Measurements from ENCODE around the gene ARAP1.

Gene ARAP1

DNA sequence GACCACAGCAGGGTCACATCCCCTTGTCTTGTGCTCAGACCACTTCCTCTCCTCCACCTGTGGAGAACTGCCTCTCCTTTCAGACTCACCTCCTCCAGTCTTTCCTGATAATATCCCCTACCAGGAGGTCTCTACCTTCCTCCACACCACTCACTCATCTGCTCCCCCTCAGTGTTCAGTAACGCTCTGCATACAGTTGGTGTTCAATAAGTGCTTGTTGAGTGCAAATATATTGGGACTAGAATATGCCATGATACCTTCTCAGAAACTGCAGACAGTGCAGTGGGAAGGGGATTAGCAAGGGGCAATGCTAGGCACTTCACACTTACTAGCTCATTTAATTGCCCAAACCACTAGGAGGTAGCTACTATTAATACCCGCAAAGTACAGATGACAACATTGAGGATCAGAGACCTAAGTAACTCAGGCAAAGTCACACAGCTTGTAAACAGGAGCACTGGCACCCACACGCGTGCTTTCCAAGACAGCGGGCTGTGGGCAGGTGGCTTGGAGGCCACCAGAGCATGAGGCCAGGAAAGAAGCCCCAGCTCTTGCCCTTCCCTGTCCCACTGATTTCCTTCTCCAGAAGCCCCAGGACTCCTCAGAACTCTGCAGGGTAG lies 69.9 kb downstream of the ARAP1 start:
- DNase-seq (ENCODE audit: low read depth) = no peak

DNA sequence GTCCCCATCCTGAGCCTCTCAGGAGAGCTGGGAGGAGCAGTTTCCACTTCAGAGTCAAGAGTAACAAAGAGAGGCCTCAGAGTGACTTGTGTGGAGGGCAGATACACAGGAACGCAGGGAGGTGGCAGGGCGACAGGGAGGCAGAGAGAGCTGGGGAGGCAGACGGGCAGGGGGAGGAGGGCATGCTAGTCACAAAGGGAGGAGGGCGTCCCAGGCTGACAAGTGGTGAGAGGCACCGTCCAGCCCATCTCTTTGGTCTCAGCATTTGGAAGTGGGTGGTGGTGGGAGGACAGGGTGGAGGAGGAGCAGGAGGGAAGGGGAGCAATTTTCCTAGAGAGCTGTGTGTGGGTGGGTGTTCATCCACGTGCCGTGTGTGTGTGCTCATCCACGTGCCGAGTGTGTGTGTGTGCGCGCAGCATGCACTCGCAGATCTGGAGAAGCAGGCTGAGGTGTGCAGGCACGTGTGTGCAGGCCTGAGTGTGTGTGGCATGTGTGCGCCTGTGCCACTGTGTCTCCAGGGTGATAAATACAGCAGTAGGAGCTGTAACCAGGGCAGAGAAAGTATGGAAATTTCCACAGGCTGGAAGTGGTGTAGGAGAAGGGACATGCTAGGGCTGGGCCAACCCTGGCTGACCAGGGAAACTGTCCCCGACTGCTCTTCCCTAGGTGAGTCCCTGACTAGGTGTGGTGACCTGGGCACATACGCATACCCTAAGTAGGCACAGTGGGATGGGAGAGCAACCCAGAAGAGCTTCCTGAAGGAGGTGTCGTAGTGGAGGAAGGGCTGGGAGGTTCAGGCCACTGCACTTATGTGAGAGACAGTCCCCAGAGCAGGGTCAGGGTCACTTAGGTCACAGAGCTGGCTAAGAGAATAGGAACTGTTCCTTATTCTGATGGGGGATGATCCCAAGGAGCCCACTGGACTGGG lies 70.7 kb downstream of the ARAP1 start:
- no peak for DNase-seq (ENCODE audit: low read depth)

DNA sequence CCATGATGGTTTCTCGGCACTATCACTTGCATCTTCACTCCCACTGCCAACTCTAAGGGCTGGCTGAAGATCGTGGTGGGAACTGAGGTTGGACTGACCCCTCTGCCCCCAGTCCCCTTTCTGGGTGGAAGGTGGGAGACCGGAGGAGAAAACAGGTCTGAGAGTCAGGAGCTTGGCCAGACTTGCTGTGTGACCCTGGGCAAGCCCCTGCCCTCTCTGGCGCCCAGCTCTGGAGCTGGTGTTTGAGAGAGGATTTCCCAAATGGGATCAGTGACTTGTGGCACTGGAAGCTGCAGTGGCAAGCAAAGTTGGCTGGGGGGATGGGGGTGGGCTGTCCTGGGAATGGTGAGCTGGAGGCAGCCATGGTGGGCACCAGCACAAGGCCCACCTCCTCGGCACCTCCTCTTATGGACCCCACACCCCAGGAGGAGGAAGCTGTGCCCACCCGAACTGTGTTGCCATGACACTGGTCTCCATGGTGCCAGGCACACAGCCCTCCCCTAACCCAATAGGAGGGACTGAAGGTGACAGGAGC lies 71.5 kb downstream of the ARAP1 start:
- no peak for DNase-seq (ENCODE audit: low read depth)

DNA sequence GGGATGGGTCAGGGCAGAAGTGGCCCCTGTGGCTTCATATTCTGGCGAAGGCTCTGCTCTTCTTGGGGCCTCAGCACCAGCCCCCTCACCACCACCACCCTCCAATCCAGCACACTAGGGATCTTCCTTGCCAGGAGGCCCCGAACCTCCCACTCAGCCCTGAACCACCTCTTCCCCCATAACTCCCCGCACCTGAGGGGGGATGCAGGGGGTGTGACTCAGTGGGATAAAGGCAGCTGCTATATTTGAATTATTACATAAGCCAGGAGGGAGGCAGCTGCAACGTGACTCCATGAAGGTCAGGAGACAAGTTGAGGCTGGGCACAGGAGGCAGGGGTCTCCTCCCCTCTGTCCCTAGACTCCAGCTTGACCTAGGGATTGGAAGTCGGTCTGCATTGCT lies 72.3 kb downstream of the ARAP1 start:
- no peak for DNase-seq (ENCODE audit: low read depth)

DNA sequence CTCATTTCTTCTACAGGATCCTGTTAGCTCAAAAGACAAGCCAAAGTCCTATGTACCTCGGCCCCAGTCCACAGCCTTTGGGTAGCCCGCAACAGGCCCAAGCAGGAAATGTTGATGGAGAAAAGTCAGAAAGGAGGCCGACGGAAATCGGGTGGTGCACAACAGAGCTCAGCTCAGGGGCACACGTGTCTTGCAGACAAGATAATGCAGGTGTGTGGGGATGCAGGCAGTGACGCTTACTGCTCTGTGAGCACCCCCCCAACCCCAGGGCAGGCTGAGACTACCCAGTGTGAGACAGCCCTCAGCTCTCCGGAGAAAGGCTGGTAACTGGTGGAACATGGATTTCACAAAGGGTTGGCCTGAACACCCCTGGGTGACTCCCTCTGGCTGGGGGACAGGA lies 73.7 kb downstream of the ARAP1 start:
- no peak for DNase-seq (ENCODE audit: low read depth)

DNA sequence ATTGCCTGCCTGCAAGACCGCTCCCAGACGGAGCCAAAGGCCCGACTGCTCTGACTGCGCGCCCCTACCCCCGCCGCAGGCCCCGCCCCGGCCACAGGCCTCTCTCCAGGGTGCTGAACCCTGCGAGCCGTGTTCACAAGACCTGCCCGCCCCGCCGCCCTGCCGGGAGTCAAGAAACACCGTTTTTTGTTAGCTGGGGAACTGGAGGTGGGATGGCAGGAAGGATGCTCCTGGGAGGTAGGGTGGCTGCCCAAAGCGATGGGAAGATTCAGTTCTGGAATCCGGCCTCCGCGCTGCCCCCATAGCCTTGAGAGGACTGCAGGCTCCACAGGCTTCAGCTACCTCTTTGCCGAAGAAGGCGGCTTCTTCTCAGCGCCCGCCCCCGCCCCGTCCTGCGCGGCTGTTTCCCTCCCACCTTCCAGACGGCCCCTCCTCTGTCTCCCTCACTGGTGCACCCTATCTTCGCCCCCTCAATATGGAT lies 75.3 kb downstream of the ARAP1 start:
- DNase-seq (ENCODE audit: low read depth) = no peak

DNA sequence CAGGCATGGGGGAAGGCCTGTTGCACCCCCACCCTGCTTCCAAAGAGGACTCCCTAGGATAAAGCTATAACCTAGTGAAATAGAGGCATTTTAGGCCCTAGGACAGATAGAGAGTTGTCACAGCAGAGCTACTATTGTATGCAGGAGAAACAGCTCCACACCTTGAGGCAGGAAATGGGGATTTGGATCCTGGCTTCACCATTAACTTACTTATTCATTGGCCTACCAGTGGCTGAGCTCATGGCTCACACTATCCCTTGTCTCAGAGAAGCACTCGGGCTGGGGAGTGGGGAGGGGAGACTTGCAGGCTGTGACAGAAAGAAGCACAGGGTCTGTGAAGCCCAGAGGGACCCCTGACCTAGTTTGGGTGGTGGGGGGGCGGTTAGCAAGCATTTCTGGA lies 77.0 kb downstream of the ARAP1 start:
- DNase-seq (ENCODE audit: low read depth) = no peak

DNA sequence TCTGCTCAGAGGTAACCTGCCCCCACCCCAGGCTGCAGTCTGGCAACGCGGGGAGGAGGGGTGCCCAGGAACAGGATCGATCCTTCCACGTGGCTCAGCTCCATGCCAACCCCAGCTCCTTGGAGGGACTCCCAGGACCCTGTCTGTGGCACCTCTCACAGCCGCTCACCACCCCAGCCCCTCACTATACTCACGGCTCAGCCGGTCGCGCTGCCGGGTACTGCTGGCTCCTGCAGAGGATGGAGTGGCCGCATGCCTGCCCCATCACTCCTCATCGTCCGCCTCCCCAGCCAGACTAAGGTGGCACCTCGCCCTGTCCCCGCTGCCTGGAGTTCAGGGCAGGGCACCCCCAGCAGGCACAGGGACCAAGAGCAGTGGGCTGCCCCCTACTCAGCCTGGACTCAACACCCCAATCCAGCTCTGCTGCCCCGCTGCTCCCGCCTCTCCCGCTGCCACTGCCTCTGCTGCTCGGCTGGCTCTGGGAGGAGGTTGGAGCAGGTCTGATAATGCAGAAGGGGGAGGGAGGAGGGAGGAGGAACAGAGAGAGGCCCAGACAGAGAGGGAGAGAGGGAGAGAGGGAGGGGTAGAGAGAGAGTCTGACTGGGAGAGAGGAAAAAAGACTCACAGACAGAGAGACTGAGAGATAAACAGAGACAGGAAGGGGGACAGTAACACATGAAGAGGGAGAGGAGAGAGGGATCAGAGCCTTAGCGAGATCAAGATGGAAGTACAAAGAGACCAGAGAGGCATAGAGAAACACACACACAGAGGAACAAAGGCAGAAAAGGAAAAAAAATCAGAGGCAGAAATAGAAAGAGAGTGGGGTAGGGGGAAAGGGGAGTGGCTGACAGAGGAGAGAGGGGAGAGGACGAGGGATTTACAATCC lies 78.0 kb downstream of the ARAP1 start, which contains the start of gene PDE2A:
Gene PDE2A (minus strand): TSS at position 480 of the 886 bp plus-strand sequence. CDS start 215 bp downstream, at position 265.
- no peak for DNase-seq (ENCODE audit: low read depth)

DNA sequence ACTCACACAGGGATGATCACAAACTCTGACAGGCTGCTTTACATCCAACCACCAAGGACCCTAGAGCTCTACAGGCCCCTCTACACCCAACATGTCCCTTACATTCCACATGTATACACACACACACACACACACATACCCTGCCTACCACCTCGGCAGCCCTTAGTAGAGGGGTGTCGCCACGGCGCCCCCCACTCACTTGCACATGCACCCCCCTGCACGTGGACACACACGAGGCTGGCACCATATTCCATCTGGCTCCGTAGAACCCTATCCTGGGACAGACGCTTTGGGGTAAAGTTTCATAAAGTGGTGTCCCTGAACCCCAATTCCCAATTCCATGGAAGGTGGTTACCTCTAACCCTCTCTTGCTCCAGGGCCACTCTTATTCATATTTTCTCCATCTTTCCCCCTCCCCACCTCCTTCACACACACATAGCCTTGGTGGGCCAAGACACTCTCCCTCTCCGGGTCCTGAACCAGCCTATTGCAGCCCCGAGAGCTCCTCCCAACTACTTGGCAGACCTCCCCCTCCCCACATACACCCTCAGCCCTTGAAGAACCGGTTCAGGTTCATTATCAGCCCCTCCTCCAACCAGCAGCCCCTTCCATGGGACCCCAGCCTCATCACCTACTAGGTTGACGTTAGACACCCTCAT lies 78.8 kb downstream of the ARAP1 start:
- DNase-seq (ENCODE audit: low read depth) = no peak

DNA sequence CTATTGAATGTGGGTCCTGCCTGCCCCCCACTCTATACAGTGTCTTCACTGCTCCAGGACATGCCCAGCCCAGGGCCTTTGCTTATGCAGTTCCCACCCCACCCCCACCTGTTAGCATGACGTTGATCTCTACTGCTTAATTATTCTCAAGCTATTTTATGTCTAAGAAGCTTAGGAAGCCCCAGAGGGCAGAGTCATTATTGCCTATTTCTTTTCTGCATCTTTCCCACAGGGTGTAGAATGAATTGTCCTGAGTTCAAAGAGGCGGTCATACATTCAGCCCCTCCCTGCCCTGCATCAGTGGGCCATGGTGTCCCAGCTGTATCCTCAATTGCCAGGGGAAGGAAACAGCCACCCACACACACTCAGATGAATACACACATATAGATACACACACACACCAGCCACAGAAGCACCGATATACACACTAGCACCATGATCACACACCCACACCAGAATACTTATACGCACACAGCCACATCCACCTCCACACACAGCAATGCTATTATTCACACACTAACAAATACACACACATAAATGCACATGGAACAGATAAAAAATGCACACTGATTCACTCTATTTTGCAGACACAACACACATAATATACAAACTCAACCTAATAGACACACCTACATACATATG lies 79.5 kb downstream of the ARAP1 start:
- DNase-seq (ENCODE audit: low read depth) = no peak

DNA sequence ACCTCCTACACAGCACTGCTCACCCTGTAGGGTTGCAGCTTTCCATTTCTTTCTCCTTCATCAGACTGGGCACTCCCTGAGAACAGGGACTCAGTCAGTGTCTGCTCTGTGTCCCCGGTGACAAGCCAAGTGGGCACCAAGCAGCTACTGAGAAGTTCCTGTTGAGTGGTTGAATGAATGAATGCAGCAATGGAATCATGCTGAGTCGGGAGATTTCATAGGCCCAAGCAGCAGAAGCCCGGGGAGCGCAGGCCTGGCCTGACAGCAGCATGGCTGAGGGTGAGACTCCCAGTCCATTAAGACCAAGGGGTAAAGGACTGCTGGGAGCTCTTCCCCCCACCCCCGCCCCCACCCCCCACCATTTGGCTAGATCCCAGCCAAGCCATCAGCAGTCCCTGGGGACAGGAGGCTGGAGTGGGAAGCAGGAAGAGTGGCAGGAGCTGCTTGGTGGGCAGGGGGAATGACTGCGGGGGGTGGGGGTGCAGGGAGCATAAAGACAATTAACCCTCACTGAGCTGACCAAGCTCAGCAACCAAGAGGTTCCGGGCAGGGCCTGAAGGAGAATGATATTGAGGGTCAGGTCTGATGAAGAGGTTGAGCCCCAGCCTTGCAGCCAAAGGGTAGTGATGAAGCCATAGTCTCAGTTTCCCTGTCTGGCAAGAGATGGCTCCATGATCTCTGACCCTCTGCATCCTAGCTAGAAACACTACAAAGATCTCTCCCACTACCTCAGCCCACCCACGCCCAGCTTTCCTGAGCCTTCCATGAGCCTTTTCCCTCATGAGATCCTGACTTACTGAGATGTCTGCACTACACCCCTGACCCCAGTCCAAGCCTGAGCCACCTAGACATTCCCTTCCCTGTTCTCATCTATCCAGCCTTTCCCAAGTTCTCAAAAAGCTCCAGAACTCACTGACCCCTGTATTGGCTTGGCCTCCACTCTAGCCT lies 80.8 kb downstream of the ARAP1 start:
- no peak for DNase-seq (ENCODE audit: low read depth)

DNA sequence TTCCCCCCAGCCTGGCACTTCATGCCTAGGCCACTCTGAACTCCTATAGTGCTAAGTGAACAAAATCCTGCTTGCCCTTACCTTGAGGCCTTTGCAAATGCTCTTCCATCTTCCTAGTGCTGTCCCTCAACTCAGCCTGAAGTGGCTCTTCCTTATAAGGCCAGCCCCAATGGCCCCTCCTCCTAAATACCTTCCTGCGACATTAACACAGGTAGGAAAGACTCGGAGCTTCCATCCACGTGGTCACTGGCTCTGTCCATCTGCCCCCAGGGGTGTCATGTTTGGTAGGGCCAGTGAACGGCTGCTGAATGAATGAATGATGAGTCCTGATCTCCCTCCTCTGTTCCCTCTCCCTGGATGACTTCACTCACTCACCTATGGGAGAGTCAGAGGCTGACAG lies 82.2 kb downstream of the ARAP1 start:
- no peak for DNase-seq (ENCODE audit: low read depth)

DNA sequence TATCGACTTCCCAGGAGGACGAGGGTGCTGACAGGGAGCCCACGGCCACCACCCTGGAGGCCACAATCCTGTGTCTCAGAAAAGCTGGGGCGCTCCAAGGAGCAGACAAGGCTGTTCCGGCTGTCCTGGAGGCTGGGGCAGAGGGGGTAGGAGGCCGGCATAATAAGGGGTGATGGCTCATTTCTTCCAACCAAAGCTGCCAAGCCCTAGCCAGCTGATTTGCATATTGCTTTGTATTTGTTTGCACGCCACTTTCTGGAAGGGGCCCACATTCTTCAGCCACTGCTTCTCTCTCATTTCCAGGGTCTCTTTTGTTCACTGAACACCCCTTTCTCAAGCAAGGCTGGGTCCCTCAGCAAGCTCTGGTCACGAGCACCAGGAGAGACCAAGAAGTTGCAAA lies 82.7 kb downstream of the ARAP1 start:
- no peak for DNase-seq (ENCODE audit: low read depth)

DNA sequence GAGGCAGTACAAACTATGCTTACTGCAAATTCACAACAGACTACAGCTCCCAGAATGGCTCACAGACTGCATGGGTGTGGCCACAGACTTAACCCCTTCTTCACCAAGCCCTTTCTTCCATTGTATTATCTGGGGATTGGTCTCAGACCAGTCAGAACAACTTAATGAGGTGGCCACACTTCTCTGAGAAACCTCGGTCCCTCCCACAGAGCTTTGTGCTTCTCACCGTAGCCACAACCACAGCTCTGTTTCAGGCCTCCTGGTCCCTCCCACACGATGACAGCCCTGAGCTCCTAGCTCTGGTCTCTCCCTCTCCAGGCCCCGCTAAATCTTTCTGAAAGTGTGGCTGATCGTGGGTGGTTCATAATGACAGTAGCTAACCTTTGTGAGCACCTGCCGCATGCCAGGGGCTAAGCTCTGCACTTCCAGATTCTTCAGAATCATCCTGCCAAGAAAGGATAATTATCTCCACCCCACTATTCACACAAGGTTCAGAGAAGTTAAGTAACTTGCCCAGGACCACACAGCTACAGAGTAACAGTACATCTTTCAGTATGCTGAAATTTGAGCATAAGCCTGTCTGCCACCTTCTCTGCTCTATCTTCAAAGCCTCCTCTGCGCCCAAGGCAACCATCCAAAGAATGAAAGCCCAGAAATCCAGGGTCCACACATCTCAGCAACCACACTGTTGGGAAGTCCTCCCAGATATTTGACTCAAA lies 83.4 kb downstream of the ARAP1 start:
- no peak for DNase-seq (ENCODE audit: low read depth)

DNA sequence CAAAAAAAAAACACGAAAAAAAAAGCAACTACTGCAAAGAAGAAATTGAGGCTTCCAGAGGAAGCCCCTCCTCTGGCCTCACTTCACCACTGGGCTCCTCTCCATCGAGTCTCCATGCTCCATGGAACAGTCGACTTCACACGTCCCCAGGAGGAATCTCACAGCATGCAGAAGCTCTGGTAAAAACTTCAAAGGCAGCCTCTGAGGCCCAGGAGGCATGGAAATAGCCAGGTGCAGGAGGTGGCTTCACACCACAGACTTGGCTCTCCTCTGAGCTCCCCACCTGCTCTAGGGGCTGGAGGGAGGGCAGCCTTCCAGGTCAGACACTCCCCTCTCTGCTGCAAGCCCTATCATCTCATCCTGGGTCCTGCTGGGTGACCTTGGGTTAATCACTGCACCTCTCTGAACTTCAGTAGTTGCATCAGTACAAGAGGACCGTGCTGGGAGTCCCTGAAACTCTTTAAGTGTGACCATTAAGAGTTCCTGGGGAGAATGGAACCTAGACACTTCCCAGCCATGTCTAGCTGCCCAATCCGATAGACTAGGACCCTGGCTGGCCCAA lies 86.2 kb downstream of the ARAP1 start:
- DNase-seq (ENCODE audit: low read depth) = no peak

DNA sequence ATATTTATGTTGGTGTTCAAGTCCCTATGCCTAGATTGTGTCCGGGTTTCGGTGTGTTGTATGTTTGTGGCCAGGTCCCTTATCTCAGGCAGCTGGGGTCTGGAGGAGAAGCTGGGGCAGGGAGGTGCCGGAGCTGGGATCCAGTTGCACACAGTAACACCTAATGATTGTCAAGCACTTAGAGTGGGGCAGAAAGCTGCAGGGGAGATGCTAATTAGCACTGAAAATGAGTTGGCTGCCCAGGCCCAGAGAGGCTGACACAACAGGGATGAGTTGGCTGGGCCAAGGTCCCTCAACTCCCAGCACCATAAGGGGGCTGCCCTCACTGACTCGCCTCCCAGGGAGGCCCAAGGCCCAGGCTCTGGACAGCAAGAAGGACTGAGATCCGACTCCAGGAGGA lies 90.2 kb downstream of the ARAP1 start:
- DNase-seq (ENCODE audit: low read depth) = no peak

DNA sequence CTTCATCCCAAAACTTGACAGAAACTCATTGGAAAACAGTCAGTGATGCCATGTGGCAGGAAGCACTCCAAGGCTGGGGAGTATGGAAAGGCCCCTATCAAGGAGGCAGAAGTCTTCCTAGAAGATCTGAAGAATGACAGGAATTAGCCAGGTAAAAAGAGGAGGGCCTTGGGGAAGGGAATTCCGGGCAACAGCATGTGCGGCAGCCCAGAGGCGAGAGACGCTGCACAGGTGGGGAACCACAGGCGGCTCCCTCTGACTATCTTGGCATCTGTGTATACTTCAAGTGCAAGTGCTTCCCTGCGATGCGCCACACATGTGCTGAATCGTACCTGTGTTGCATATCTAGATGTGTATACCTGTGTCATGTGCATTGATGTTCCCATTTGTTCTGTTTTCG lies 90.7 kb downstream of the ARAP1 start:
- DNase-seq (ENCODE audit: low read depth) = no peak

DNA sequence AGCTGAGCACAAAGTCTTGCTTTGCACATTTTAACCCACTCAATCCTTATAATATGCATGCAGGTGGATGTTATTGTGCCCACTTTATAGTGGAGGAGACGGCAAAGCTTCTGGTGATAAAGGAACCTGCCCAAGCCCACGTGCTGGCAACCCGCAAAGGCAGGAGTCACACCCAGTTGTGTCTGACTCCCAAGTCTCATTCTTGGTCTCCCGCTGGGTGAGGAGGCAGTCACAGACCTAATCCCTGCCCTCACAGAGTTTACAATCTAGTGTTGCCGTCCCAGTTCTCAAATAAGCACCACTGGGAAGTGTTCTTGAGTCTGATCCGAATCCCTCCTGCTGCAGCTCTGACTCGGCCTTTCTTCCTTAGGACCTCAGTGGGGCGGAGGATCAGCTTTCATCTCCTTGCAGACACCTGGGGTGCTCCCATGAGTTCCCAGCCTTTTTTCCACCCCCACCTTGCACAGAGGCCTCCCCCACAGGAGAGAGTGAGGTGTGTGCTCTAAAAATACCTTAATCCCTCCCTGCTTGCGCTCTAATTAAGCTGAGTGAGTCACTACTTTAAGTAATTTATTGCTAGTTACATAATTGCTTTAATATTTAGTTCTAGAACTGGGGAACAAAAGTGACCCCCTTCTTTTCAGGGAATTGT lies 93.1 kb downstream of the ARAP1 start:
- DNase-seq (ENCODE audit: low read depth) = no peak
